ENCODE data around the gene ZBTB7C.

The ZBTB7C gene

GRCh38 chr18:48308027-48308635 is 101.1 kb downstream of the ZBTB7C start:
- DNase-seq (ENCODE audit: extremely low read depth, low read depth): no peak
- no peak for TF ChIP-seq CTCF (IDR thresholded peaks at IDR 0.05; ENCODE audit: low read depth, low read length, missing control alignments)
- no peak overlapping the region for H3K4me3 ChIP-seq (replicated peaks; ENCODE audit: low read depth, low read length)

GRCh38 chr18:48306838-48307237 is 102.3 kb downstream of the ZBTB7C start:
- DNase-seq (ENCODE audit: extremely low read depth, low read depth): no peak
- H3K4me3 ChIP-seq (replicated peaks; ENCODE audit: low read depth, low read length): no peak overlapping the region
- no peak for TF ChIP-seq CTCF (IDR thresholded peaks at IDR 0.05; ENCODE audit: low read depth, low read length, missing control alignments)

GRCh38 chr18:48304906-48305693 is 104.1 kb downstream of the ZBTB7C start:
- no peak for DNase-seq (ENCODE audit: extremely low read depth, low read depth)
- no peak overlapping the region for H3K4me3 ChIP-seq (replicated peaks; ENCODE audit: low read depth, low read length)
- no peak for TF ChIP-seq CTCF (IDR thresholded peaks at IDR 0.05; ENCODE audit: low read depth, low read length, missing control alignments)

- no peak overlapping the region for H3K4me3 ChIP-seq (replicated peaks; ENCODE audit: low read depth, low read length)
- no peak for TF ChIP-seq CTCF (IDR thresholded peaks at IDR 0.05; ENCODE audit: low read depth, low read length, missing control alignments)
- no peak for DNase-seq (ENCODE audit: extremely low read depth, low read depth)
Measured at GRCh38 chr18:48303883-48304282, 105.3 kb downstream of the ZBTB7C start.

GRCh38 chr18:48302736-48303135 is 106.4 kb downstream of the ZBTB7C start:
- TF ChIP-seq CTCF (IDR thresholded peaks at IDR 0.05; ENCODE audit: low read depth, low read length, missing control alignments): no peak
- no peak for DNase-seq (ENCODE audit: extremely low read depth, low read depth)
- H3K4me3 ChIP-seq (replicated peaks; ENCODE audit: low read depth, low read length): no peak overlapping the region

- DNase-seq (ENCODE audit: extremely low read depth, low read depth): no peak
- TF ChIP-seq CTCF (IDR thresholded peaks at IDR 0.05; ENCODE audit: low read depth, low read length, missing control alignments): no peak
- H3K4me3 ChIP-seq (replicated peaks; ENCODE audit: low read depth, low read length): no peak overlapping the region
Measured at GRCh38 chr18:48300463-48300961, 108.7 kb downstream of the ZBTB7C start.

All from HFF-Myc (cell line).